Subcutaneous adipose tissue (tissue), 4 donors: ENCODE measurements around the gene CAMSAP3. TPM values are rescaled to one million over a fixed set of nuclear protein-coding genes. Genes with fewer than 3 reads are reported as not detected.

Experiments used
- CTCF ChIP-seq: fragments of 450-650 bp; IDR thresholded peaks from one replicate; pipeline ENCODE4 v1.5.1; 2016; ENCODE audit warnings: low read depth, mild to moderate bottlenecking, control low read depth, antibody characterized with exemption, moderate library complexity
- total RNA-seq, 4 donors: library from RNA; depleted of rRNA; stranded (reverse); fragments of >200 nt; gene quantifications; one replicate each; pipeline ENCODE4 v1.1.0, GENCODE V29; 2016

CAMSAP3 gene
- total RNA-seq, 4 donors from 2014 or later = not detected

- no peak for TF ChIP-seq CTCF
These were observed 34.3 kb upstream of the CAMSAP3 start for GRCh38 chr19:7561325-7561724.

- TF ChIP-seq CTCF = no peak
These were observed 32.8 kb upstream of the CAMSAP3 start for GRCh38 chr19:7562646-7563393.

GRCh38 chr19:7564866-7565265 is 30.8 kb upstream of the CAMSAP3 start:
- no peak for TF ChIP-seq CTCF

GRCh38 chr19:7565332-7565731 is 30.3 kb upstream of the CAMSAP3 start:
- TF ChIP-seq CTCF = no peak

GRCh38 chr19:7570761-7571160 is 24.9 kb upstream of the CAMSAP3 start:
- no peak for TF ChIP-seq CTCF

GRCh38 chr19:7575434-7576040 is 20.1 kb upstream of the CAMSAP3 start:
- TF ChIP-seq CTCF = no peak

- no peak for TF ChIP-seq CTCF
These were observed 17.5 kb upstream of the CAMSAP3 start for GRCh38 chr19:7578127-7578526.
